HG02852 (cell line): ENCODE data around the gene PHKB.
"Not testable (repeated sequence)": the region's sequence is repeated elsewhere in the genome, so short reads cannot be mapped to it uniquely, and the experiment has no call there.

Experiments
- ATAC-seq: cut with Tn5 transposase; IDR thresholded peaks from one replicate; pipeline ENCODE4 v1.9.1; 2021; ENCODE audit warnings: mild to moderate bottlenecking, moderate library complexity; ENCODE audit not compliant: unreplicated experiment

The PHKB gene

DNA sequence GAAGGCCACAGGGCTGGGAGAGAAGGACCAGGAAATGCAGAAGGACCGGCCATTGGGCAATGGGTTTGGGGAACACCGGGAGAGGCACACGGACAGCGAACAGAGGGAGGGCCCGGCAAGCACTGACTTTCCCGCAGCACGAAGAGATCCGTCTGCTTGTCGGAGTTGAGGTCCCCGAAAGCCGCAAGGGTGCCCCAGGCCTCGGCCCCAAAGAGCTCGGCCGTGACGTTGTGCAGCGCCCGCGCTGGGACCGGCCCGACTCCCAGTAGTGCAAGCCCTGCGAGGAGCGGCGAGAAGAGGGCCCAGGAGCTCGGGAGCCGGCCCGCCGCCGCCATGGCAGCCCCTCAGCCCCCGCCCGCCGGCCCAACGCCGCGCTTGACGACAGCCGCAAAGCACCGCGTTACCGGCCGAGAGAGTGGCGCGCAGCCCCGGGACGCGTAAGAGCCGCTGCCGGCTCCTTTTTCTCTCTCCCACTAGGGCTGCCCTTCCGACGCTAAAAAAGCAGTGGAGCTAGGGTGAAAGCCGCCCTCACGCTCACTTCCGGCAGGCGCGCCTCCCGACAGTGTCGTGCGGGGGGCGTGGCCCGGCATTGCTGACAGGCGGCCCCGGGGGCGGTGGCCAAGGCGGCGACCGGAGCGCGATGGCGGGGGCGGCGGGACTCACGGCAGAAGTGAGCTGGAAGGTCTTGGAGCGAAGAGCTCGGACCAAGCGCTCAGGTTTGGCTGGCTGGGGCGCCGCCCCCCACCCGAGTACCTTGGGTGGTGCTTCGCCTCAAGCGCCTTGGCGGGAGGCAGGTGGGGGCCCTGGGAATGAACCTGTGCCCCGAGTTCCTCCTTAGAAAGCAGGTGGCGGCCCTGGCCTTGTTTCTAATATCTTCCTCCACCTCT is at the start of gene PHKB, which contains the start of gene ITFG1:
Gene PHKB (plus strand): TSS at position 621 of the 887 bp plus-strand sequence. CDS start 20 bp downstream, at position 641.
Gene ITFG1 (minus strand): TSS at position 353 of the 887 bp plus-strand sequence. CDS start 18 bp downstream, at position 335.
- ATAC-seq: peak; percentile 76

DNA sequence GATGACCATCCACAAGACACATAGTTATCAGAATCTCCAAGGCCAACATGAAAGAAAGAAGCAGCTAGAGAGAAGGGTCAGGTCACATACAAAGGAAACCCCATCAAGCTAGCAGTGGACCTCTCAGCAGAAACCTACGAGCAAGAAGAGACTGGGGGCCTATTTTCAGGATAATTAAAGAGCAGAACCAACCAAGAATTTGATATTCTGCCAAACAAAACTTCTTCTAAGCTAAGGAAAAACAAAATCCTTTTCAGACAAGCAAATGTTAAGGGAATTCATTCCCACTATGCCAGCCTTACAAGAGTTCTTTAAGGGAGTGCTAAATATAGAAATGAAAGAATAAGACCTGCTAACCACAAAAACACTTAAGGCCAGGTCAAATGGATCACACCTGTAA is 48.1 kb upstream of the PHKB start:
- no peak for ATAC-seq

DNA sequence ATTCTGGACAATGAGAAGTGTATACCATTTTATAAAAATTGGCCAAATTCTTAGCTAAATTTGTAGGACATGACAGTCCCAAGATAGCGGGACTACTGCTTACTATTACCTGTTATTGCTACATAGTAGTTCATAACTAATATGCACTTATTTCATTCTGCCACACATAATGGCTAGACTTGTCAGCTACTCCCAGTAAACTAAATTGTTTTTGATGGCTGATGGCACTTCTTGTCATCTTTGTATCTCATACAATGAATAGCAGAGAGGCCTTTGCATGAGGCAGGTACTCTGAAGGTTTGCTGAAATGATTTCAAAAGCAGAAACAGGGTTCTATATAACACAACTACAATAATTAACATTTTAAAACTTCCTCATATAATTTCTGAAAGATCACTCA is 44.3 kb upstream of the PHKB start:
- no peak for ATAC-seq

DNA sequence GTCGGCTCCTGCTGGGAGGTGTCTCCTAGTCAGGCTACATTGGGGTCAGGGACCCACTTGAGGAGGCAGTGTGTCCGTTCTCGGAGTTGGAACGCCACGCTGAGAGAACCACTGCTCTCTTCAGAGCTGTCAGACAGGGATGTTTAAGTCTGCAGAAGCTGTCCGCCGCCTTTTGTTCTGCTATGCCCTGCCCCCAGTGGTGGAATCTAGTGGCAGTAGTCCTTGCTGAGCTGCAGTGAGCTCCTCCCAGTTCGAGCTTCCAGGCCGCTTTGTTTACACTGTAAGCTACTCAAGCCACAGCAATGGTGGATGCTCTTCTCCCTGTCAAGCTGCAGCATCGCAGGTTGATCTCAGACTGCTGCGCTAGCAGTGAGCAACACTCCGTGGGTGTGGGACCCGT is 36.3 kb upstream of the PHKB start:
- no peak for ATAC-seq

DNA sequence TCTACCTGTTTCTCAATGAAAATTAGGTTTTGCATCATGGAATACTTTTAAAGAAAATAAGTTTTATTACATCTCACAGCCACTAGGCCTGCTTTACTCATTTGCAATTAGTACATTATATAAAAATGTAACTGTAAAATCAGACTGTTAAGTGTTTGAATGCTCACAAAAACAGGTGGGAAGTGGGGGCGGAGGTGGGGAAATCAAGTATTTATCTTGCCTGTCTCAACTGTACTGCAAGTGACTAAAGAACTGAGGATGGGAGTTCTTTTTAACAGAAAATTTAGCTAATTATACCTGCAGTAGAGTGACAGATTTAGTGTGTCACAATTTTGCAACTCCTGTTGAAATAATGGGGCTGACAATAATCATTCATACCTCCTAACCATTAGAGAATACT is 34.3 kb upstream of the PHKB start:
- ATAC-seq: no peak

DNA sequence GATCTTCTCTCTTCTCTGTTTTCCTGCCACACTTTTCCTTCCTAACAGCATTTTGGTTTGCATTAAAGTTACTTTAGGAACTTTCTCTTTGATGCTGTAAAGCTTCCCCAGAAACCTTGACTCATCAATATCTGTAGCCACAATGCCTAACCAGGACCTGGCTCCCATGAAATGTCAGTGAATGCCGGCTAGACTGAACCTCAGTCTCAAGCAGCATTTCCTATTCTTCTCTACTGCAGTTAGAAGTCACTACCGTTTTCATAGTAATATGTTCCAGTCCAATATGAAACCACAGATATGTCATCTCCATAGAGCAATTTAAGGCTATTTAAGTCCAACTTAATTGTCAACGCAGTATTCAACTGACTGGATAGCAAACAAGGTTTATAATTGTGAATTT is 29.2 kb upstream of the PHKB start:
- ATAC-seq: no peak

DNA sequence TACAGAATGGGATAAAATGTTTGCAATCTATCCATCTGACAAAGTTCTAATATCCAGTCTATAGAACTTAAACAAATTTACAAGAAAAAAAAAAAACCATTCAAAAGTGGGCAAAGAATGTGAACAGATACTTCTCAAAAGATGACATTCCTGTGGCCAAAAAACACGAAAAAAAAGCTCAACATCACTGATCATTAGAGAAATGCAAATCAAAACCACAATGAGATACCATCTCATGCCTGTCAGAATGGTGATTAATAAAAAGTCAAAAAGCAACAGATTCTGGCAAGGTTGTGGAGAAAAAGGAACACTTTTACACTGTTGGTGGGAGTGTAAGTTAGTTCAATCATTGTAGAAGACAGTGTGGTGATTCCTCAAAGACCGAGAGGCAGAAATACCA is 26.9 kb upstream of the PHKB start:
- ATAC-seq: not testable (repeated sequence)

DNA sequence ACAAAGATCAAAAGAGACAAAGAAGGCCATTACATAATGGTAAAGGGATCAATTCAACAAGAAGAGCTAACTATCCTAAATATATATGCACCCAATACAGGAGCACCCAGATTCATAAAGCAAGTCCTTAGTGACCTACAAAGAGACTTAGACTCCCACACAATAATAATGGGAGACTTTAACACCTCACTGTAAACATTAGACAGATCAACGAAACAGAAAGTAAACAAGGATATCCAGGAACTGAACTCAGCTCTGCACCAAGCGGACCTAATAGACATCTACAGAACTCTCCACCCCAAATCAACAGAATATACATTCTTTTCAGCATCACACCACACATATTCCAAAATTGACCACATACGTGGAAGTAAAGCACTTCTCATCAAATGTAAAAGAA is 21.1 kb upstream of the PHKB start:
- ATAC-seq: not testable (repeated sequence)

DNA sequence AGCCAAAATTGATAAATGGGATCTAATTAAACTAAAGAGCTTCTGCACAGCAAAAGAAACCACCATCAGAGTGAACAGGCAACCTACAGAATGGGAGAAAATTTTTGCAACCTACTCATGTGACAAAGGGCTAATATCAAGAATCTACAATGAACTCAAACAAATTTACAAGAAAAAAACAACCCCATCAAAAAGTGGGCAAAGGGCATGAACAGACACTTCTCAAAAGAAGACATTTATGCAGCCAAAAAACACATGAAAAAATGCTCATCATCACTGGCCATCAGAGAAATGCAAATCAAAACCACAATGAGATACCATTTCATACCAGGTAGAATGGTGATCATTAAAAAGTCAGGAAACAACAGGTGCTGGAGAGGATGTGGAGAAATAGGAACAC is 18.2 kb upstream of the PHKB start:
- ATAC-seq: not testable (repeated sequence)

DNA sequence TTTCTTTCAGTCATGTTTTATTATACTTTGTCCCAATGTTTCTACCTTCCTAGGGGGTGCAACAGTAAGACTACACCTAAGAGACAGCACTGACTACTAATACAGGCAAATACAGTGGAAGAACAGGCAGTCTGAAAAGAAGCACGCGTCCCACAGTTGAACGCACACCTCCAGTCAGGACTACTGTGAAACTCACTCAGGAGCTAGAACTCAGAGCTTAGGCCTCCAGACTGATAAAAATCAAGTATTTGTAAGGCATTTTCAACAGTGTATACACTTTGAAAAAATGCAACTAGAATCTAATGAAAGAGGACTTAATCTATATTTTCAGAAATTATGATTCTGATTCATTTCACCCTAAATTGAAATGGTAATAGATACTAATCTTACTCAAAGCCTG is 14.7 kb upstream of the PHKB start:
- ATAC-seq: no peak

DNA sequence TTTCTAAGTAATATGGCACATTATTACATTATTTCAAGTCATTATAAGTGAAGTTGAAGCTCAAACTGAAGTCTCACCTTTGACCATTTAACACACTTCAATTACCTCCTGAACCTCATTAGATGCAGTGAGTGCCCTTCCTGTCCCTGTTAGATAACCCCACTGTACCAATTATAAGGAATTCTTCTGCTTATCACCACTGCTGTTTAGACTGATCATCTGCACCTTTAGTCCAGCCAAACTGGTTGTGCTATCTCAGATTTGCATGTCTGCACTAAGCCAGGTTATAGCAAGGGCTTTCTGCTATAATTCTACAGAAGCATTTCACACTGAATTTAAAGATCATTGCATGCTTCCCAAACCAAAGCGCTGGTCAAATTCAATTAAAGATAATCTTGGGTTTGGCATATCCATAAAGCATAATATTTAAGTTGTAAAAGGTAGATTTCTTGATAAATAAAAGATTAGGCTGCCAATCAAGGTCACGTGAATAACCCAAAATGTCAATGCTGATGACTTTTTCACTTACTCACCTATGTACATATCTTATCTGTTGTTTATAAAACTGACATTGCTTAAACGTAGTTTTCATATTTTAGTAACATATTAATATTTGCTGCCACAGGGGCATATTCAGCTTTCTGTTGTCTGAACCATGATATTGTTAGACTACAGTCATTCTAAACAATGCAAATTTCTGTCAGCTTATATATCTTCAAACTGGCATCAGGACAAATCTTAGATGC is 12.1 kb upstream of the PHKB start:
- no peak for ATAC-seq

DNA sequence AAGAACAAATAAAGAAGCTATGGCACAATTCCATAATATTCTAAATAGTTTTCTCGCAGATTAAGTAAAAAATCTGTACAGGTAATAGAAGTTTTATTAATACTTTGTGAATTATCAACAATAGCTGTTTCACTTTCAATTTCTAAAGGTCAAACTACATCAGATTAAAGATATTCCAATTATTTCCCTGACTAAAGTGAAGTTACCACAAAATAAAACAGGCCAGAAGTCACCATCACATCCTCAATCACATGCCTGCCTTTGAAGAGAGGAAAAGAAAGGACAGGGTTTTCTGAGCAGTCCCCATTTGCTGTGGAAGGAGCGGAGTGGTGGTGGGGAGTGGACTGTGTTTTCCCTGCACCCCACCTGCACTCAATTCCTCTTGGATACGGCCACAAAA is 11.3 kb upstream of the PHKB start:
- no peak for ATAC-seq

DNA sequence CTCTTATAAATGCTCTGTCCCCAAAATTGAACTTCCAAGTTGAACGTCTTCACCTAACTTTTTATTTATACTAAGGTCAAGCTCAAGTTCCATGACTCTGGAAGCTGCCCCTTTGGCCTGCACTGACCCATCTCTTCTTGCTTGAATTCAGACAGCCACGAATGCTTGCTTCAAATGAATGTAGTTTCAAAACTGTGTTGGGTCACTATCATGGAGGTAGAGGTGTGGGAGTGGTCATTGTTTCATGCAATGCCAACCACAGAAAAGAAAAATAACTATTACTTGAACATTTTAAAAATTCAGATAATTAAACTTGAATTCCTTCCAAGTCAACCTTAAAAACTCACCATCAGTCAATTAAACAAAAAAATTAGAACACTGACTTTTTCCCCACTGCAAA is 2.8 kb upstream of the PHKB start:
- no peak for ATAC-seq

DNA sequence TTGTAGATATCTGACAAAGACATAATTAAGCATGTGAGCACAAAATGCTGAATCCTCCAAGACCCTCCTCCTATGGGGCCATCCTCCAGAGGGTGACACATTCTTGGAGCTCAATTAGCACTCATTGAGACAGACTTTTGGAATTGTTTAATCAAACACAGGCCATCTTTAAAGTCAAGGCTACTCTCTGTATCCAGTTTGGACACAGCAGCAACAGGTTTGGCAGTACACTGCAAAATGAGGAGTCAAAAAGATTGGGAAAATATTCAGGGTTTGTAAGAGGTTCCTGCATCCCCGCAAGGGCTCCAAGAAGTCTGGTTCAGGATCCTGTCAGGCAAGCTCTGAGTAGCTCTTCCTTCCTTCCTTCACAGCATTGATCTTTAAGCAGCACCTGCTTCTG is 1.5 kb upstream of the PHKB start:
- no peak for ATAC-seq

DNA sequence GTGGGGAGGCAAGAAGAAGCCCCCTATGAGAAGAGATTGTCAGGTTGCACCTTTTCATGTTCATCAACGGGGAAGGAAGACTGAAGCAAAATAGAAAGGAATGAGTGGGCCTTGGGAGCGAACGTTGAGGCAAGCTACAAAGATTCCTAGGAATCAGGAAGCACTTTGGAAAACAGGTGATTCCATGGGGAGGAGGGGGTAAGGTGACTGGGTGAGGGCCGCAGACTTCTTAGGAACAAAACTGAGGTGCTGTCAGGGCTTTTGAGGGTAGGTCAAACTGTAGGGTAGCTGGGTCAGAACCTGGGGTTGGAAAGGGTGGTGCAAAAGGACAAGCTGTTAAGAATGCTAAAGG is 796 bp upstream of the PHKB start:
- no peak for ATAC-seq

DNA sequence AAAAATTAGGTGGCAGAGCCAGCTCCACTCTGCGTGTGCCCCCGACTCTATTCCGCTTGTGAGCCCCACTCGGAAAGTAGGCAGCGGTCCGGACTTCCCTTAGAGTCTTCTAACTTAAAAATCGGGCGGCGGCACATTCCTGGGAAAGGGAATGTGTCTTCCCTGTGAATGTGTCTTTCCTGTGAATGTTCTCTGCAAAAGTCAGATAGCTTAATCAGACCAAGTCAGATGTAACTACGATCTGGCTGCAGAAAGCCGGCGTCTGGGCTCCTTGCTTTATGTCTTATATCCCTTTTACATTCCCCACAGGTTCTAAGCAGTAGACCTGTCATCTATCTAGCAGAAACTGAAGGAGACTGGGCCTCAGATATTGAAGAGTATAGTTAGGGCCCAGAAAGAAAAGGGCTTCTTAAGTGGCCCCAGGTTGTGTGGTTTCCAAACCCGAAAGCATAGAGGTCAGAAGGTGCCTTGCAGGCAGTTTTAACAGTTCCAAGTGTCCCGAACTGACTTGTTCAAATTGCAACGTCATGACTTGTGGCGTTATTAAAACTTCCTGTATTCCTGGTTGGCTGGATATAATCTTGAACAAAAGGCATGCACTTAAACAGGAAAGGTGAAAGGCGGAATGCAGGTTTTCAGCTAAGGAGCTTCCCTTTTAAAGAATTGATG is 601 bp downstream of the PHKB start:
- no peak for ATAC-seq

DNA sequence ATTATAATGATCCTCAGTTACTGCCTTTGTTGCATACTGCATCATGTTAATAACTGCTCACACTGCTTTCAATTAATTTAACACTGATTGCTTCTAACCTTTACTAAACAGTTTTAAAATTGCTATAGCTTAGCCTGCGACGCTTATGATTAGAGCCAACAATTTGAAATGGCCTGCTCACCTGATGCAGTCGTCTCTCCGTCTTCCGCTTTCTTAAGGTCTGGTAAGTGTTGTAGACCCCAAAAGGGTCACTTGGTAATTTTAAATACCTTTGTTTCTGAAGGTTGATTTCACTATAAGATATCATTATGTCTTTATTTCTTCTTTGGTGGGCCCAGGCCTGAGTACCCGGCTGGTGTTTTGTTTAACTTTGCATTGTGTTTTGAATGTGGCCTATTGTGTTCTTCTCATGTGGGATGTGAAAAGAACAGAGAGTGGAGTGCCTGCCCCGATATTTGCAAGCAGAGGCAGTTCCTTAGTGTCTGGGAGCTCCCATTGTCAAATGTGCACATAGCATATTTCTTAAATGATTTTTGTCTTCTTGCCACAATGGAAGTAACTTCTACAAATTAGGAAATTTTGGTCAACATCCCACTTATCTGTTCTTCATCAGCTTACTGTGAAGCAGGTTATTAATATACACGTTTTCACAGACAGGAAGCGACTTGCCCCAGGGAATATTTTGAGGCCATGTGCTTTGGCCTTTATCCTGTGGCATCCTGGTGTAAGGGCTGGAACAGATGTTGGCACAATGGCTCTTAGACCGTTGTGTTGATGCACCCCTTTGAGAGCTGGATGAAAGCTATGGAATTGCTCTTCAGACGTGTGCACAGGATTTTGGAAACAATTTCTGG is 2.9 kb downstream of the PHKB start:
- no peak for ATAC-seq

DNA sequence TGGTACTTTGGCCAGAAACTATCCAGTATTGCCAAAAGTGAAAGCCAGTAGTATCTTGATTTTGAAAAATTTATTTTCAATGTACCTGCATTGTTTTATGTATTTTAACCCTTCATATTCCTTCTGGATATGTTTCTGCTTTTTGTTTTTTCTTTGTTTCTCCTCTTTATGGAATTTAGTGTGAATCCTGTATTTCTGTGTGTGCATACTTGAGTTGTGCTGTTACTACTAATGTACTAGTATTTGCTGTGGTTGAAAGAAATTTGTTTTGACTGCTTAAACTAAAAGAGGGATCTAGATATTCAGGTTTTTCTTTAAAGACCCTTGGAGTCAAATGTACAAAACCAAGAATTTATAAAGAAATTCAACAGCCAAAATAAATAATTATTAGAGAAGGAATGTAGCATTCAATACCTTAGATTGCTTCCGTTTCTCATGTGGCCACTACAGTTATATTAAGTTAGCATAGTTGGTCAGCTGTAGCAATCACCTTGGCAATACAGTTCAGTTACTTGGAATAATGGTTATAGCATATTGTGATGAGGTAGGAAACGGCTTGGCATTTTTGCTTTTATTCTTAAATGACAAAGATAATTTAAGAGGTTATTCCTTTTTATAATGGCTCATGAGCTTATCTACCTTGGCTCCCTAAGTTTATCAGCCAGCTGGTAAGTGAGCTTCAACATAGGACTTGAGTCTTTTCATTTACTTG is 4.9 kb downstream of the PHKB start:
- no peak for ATAC-seq

DNA sequence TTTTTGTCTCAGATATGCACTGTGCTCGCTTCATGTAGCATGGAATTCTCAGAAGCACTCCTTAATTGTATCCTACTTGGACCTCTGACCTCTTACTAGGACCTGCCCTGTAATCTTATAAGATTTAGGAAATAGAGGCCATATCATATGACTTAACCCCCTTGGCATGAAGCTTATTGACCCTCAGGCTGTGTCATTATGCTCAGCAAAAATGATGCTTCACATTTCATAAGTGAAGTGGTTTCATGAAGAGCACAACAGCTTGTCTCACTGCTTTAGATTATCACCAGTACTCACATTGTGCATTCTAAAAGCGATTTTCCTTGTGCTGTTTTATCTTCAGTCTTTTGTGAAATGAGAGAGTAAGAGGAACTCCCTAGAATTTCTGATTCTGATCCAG is 6.4 kb downstream of the PHKB start:
- ATAC-seq: no peak

DNA sequence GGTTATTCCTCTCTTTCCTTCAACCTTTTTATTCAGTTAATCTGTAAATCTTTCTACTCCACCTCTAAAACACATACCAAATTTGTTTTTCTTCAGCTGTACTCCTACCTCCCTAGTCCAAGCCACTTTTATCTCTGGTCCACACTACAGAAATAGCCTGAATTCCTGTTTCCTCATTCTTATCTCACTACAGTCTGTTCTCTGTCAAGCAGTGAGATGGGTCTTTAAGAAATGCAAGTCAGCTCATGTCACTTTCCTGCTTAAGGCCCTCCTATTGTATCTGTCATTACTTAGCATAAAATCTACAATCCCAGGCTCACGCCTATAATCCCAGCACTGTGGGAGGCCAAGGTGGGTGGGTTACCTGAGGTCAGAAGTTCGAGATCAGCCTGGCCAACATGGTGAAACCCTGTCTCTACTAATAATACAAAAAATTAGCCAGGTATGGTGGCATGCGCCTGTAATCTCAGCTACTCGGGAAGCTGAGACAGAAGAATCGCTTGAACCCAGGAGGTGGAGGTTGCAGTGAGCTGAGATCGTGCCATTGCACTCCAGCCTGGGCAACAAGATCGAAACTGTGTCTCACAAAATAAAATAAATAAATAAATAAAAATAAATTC is 7.0 kb downstream of the PHKB start:
- ATAC-seq: not testable (repeated sequence)
